ENCODE results near the gene OPCML. TPM values are rescaled to one million over a fixed set of nuclear protein-coding genes. Genes with fewer than 3 reads are reported as not detected.
A peak's percentile ranks its signal among the peaks of the same experiment; 100 is the strongest.

The OPCML gene
- polyA plus RNA-seq, 1 donor (not counting 4 experiments of a cell fraction or from before 2014, with no cell fraction given): 0.04 TPM

GRCh38 chr11:133476570-133477250 is 55.6 kb downstream of the OPCML start:
- H3K27ac ChIP-seq (ENCODE audit: control insufficient read depth, insufficient read depth, low read length): no peak overlapping the region
- H3K4me1 ChIP-seq (ENCODE audit: control insufficient read depth, extremely low read depth, insufficient read depth, low read length): peaks cover 12% of the 10 kb centered on the region
- H3K27me3 ChIP-seq (ENCODE audit: control insufficient read depth, extremely low read depth, insufficient read depth, low read length): no peaks in the 10 kb centered on the region
- no peak overlapping the region for H3K4me3 ChIP-seq (ENCODE audit: control insufficient read depth in 2 of 3, extremely low read depth in 1 of 3, insufficient read depth in 2 of 3, low read depth in 1 of 3, low read length in 3 of 3)
- no peak overlapping the region for H3K9ac ChIP-seq (ENCODE audit: control insufficient read depth, extremely low read depth, insufficient read depth, low read length)
- H3K4me2 ChIP-seq (ENCODE audit: control insufficient read depth, extremely low read depth, insufficient read depth, low read depth, low read length): peak overlapping the region; percentile 23
- dilution Hi-C loops (cut with MboI; ENCODE audit: extremely low pct_ligation_motif_present, low sequenced_read_pairs): no loop called here
- no peaks in the 10 kb centered on the region for H4K20me1 ChIP-seq (ENCODE audit: control insufficient read depth, extremely low read depth, insufficient read depth, low read length)
- DNase-seq (ENCODE audit: low read depth, low spot score) (no peak), FAIRE-seq (peak; percentile 95)
- no peak overlapping the region for H2AFZ ChIP-seq (ENCODE audit: control insufficient read depth, low read length)
- H3K79me2 ChIP-seq (ENCODE audit: control insufficient read depth, insufficient read depth, low read length): no peaks in the 10 kb centered on the region
- TF ChIP-seq EZH2 (IDR thresholded peaks at IDR 0.05; ENCODE audit: low read length): no peak
- peak in 1 of 3 experiments; percentile 21 for TF ChIP-seq CTCF (optimal IDR thresholded peaks at IDR 0.05 in 1 of 3, IDR thresholded peaks at IDR 0.05 in 1 of 3, conservative IDR thresholded peaks at IDR 0.05 in 1 of 3; ENCODE audit: extremely low read depth in 1 of 3, insufficient read depth in 2 of 3, low read length in 3 of 3)
- no peaks in the 10 kb centered on the region for H3K9me1 ChIP-seq (ENCODE audit: control insufficient read depth, extremely low read depth, insufficient read depth, low read length)
- H3K36me3 ChIP-seq (ENCODE audit: control insufficient read depth in 2 of 2, extremely low read depth in 1 of 2, insufficient read depth in 2 of 2, low read length in 2 of 2): no peaks in the 10 kb centered on the region
- no peaks in the 10 kb centered on the region for H3K9me3 ChIP-seq (ENCODE audit: control insufficient read depth, low read depth, low read length)

GRCh38 chr11:133474461-133474860 is 57.8 kb downstream of the OPCML start:
- H3K79me2 ChIP-seq (ENCODE audit: control insufficient read depth, insufficient read depth, low read length): no peaks in the 10 kb centered on the region
- H3K9me1 ChIP-seq (ENCODE audit: control insufficient read depth, extremely low read depth, insufficient read depth, low read length): no peaks in the 10 kb centered on the region
- TF ChIP-seq EZH2 (IDR thresholded peaks at IDR 0.05; ENCODE audit: low read length) (no peak), CTCF (optimal IDR thresholded peaks at IDR 0.05 in 1 of 3, IDR thresholded peaks at IDR 0.05 in 1 of 3, conservative IDR thresholded peaks at IDR 0.05 in 1 of 3; ENCODE audit: extremely low read depth in 1 of 3, insufficient read depth in 2 of 3, low read length in 3 of 3) (no peak)
- H3K4me3 ChIP-seq (ENCODE audit: control insufficient read depth in 2 of 3, extremely low read depth in 1 of 3, insufficient read depth in 2 of 3, low read depth in 1 of 3, low read length in 3 of 3): no peak overlapping the region
- no peak overlapping the region for H3K9ac ChIP-seq (ENCODE audit: control insufficient read depth, extremely low read depth, insufficient read depth, low read length)
- H4K20me1 ChIP-seq (ENCODE audit: control insufficient read depth, extremely low read depth, insufficient read depth, low read length): no peaks in the 10 kb centered on the region
- H3K36me3 ChIP-seq (ENCODE audit: control insufficient read depth in 2 of 2, extremely low read depth in 1 of 2, insufficient read depth in 2 of 2, low read length in 2 of 2): no peaks in the 10 kb centered on the region
- FAIRE-seq (no peak), DNase-seq (ENCODE audit: low read depth, low spot score) (no peak)
- dilution Hi-C loops (cut with MboI; ENCODE audit: extremely low pct_ligation_motif_present, low sequenced_read_pairs): no loop called here
- no peaks in the 10 kb centered on the region for H3K9me3 ChIP-seq (ENCODE audit: control insufficient read depth, low read depth, low read length)
- no peak overlapping the region for H3K4me2 ChIP-seq (ENCODE audit: control insufficient read depth, extremely low read depth, insufficient read depth, low read depth, low read length)
- H3K27ac ChIP-seq (ENCODE audit: control insufficient read depth, insufficient read depth, low read length): no peak overlapping the region
- H2AFZ ChIP-seq (ENCODE audit: control insufficient read depth, low read length): peak overlapping the region; percentile 44
- peaks cover 12% of the 10 kb centered on the region for H3K4me1 ChIP-seq (ENCODE audit: control insufficient read depth, extremely low read depth, insufficient read depth, low read length)
- H3K27me3 ChIP-seq (ENCODE audit: control insufficient read depth, extremely low read depth, insufficient read depth, low read length): no peaks in the 10 kb centered on the region

Measured in keratinocyte (primary cell).